HepG2 (cell line): ENCODE data around the gene TEX51. TPM values are rescaled to one million over a fixed set of nuclear protein-coding genes. Genes with fewer than 3 reads are reported as not detected.

Experiments used
- ATAC-seq: fragments of 200-7000 bp; cut with Tn5 transposase; 3 replicates; pipeline ENCODE4 v1.9.1; 2020; ENCODE audit warnings: mild to moderate bottlenecking, moderate library complexity
- BruUV-seq: library from RNA; stranded (reverse); fragments of 400-500 nt; replicated peaks from 2 replicates; lab custom pipeline; 2021; lab: Mats Ljungman, UMichigan
- CTCF ChIA-PET: fragments of 300-600 bp; formaldehyde crosslinking; extraction: SDS; loops from one replicate; lab custom pipeline; 2021; ENCODE audit warnings: low total read pairs, inconsistent platforms, low intra/inter-chr PET ratio; lab: Yijun Ruan, JAX
- POLR2A ChIA-PET: fragments of 350-600 bp; sonication (Branson Sonifier 250); formaldehyde crosslinking; loops from one replicate; lab custom pipeline; 2020; ENCODE audit warnings: antibody characterized with exemption, inconsistent platforms; lab: Yijun Ruan, JAX
- DNase-seq: peaks from one replicate; pipeline ENCODE4 v3.0.0-alpha.2; 2015; ENCODE audit warnings: low spot score
- FAIRE-seq: peaks from 3 replicates; lab custom pipeline; 2011; peaks lifted over from hg19 to GRCh38; lab: Jason Lieb, UNC
- H2AFZ ChIP-seq: one replicate; pipeline ENCODE4 v1.6.1; 2011; ENCODE audit warnings: low read length, inconsistent platforms
- H3K27ac ChIP-seq: fragments of 300-600 bp; 3 replicates; pipeline ENCODE4 v1.8.0; 2011; ENCODE audit warnings: mixed run types, mild to moderate bottlenecking, mixed read lengths, low read length, inconsistent platforms; ENCODE audit not compliant: insufficient read depth; ENCODE audit errors: extremely low read length
- H3K27me3 ChIP-seq, 2 experiments: fragments of 200-600 bp in 1 of 2; 2 replicates in 1 of 2; 3 replicates in 1 of 2; pipeline versions ENCODE4 v1.6.0 to v1.8.0; 2011; ENCODE audit warnings: low read length in 2 of 2, mild to moderate bottlenecking in 2 of 2, moderate library complexity in 2 of 2, inconsistent platforms in 1 of 2; ENCODE audit not compliant: insufficient read depth in 2 of 2, control insufficient read depth in 1 of 2
- H3K36me3 ChIP-seq, 2 experiments: fragments of 200-600 bp in 1 of 2; replicated peaks in 1 of 2; 2 replicates in 1 of 2; 3 replicates in 1 of 2; pipeline versions ENCODE4 v1.5.1 to v1.8.0; 2011; ENCODE audit warnings: low read length in 2 of 2, inconsistent platforms in 1 of 2; ENCODE audit not compliant: insufficient read depth in 2 of 2, control insufficient read depth in 1 of 2
- H3K4me1 ChIP-seq: 2 replicates; pipeline ENCODE4 v1.5.1; 2012; ENCODE audit warnings: low read length, inconsistent platforms; ENCODE audit not compliant: insufficient read depth
- H3K4me2 ChIP-seq: 2 replicates; pipeline ENCODE4 v1.6.0; 2011; ENCODE audit warnings: low read depth, low read length, inconsistent platforms
- H3K4me3 ChIP-seq, 3 experiments: fragments of 200-600 bp in 1 of 3; sonication (generic), shearing (Covaris generic) in 1 of 3; replicated peaks in 1 of 3; 2 replicates each; pipeline ENCODE4 v1.5.1; 2011 to 2016; ENCODE audit warnings: low read length in 3 of 3, inconsistent platforms in 2 of 3, low read depth in 2 of 3, mild to moderate bottlenecking in 2 of 3, control low read depth in 1 of 3, mixed read lengths in 1 of 3; ENCODE audit not compliant: insufficient read depth in 1 of 3
- H3K79me2 ChIP-seq: one replicate; pipeline ENCODE4 v1.6.1; 2011; ENCODE audit warnings: low read length, inconsistent platforms; ENCODE audit not compliant: insufficient read depth
- H3K9ac ChIP-seq: 2 replicates; pipeline ENCODE4 v1.6.0; 2011; ENCODE audit warnings: mild to moderate bottlenecking, low read depth, low read length, inconsistent platforms; ENCODE audit not compliant: insufficient read depth
- H3K9me3 ChIP-seq: 2 replicates; pipeline ENCODE4 v1.5.1; 2012; ENCODE audit warnings: mild to moderate bottlenecking, low read length
- H4K20me1 ChIP-seq: 2 replicates; pipeline ENCODE4 v1.6.0; 2011; ENCODE audit warnings: inconsistent platforms, mild to moderate bottlenecking, low read length, moderate library complexity; ENCODE audit not compliant: insufficient read depth
- LCORL ChIP-seq, 2 experiments: fragments of 450-650 bp in 1 of 2; sonication (generic) in 1 of 2; formaldehyde crosslinking in 1 of 2; IDR thresholded peaks; 2 replicates each; pipeline versions ENCODE4 v1.5.0 to v1.6.1; 2017 to 2020; ENCODE audit warnings: antibody characterized with exemption in 1 of 2, missing genetic modification reagents in 1 of 2
- PRPF4 ChIP-seq: fragments of 200-400 bp; formaldehyde crosslinking; IDR thresholded peaks from 2 replicates; pipeline ENCODE4 v1.6.1; 2016; ENCODE audit warnings: low read length, low read depth; ENCODE audit not compliant: poor library complexity, severe bottlenecking
- ZNF124 ChIP-seq: sonication (generic); formaldehyde crosslinking; IDR thresholded peaks from 2 replicates; pipeline ENCODE4 v1.4.0; 2020; ENCODE audit warnings: missing genetic modification reagents
- ZNF879 ChIP-seq: sonication (generic); formaldehyde crosslinking; IDR thresholded peaks from 2 replicates; pipeline ENCODE4 v1.8.1; 2023; ENCODE audit warnings: missing genetic modification reagents
- WGBS: methylation state at CpG from one replicate; pipeline ENCODE4 v1.1.6; 2017; ENCODE audit warnings: low lambda C conversion rate; 5-methylcytosine and 5-hydroxymethylcytosine counted together
- in situ Hi-C: cut with HindIII; loops from 2 replicates; pipeline ENCODE4 v1.10.0; 2017; ENCODE audit warnings: low pct_unique_long_range_greater_than_20kb; ENCODE audit not compliant: extremely low pct_ligation_motif_present
- intact Hi-C: fragments of 100-400 bp; cut with micrococcal nuclease; formaldehyde crosslinking; loops from one replicate; pipeline ENCODE4 v1.10.0; 2022; ENCODE audit not compliant: unreplicated experiment
- polyA plus RNA-seq, 8 experiments: library from polyadenylated mRNA; depleted of rRNA in 3 of 8; stranded (reverse) in 7 of 8; unstranded in 1 of 8; fragments of >200 nt; fragmentation: Illumina TruSeq in 4 of 8; extraction: Trizol in 4 of 8; gene quantifications; 2 replicates each; pipeline versions ENCODE4 v1.2.1 to v1.2.3, GENCODE V29; 2011 to 2016; ENCODE audit warnings: low read depth in 4 of 8, missing spikeins in 1 of 8, mixed read lengths in 1 of 8; ENCODE audit not compliant: insufficient read depth in 1 of 8
- total RNA-seq, 5 experiments: library from RNA; depleted of rRNA; stranded (reverse); fragments of >200 nt; fragmentation: Illumina TruSeq; extraction: Trizol; gene quantifications; 2 replicates each; pipeline ENCODE4 v1.2.3, GENCODE V29; 2016; ENCODE audit warnings: low read depth in 1 of 5

The TEX51 gene
- total and polyA plus RNA-seq, 2 of the 13 experiments (the other 11 are each of a cell fraction or from before 2014, with no cell fraction given): not detected

DNA sequence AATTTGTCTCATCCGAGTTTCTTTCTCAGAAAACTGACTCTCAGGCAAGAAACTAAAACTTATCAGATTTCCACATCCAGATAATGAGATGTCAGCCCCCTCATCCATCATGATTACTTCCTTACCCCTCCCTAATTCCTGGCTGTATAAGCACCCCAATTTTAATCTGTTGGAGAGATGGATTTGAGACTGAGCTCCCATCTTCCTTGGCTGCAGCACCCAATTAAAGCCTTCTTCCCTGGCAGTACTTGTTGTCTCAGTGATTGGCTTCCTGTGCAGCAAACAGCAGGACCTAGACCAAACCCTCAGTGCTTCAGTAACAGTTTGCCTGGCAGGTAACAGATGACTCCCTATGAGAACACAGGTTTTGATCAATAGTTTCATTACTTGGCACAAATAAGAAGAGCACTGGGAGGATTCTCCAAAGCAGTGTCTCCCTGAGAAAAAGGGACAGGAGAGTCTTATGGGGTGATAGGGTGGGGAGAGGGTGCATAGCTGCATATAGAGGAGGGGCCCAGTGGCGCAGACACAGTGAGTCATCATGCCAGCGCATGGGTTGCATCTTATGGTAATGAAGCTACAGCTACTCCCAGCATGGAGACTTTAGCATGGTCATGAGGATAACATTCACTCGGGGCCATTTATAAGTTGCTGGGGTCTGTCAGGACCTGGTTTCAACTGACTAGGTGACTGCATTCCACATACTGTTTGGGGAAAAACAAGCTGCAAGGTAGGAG, 45.1 kb downstream of the TEX51 start:
- no peak overlapping the region for H3K9ac ChIP-seq
- peak; percentile 99 for TF ChIP-seq ZNF124 (CRISPR knock-in tag)
- no peak for TF ChIP-seq PRPF4
- TF ChIP-seq, all 625 proteins: peak for 1
- ATAC-seq (no peak), FAIRE-seq (no peak), DNase-seq (no peak)
- Histone ChIP-seq H3K4me3 (no peak overlapping the region), H3K4me1 (no peaks in the 10 kb centered on the region; the same call in 1 of the 2 replicates), H3K27me3 (no peaks in the 10 kb centered on the region; a peak in 1 of 5 replicates), H2AFZ (no peak overlapping the region), H3K79me2 (no peaks in the 10 kb centered on the region), H4K20me1 (no peaks in the 10 kb centered on the region), H3K4me2 (no peak overlapping the region), H3K36me3 (no peaks in the 10 kb centered on the region), H3K9me3 (peaks cover 24% of the 10 kb centered on the region), H3K27ac (no peak overlapping the region)
- in situ Hi-C loops: no loop called here
- BruUV-seq: no TSS peak
- intact Hi-C loops: no loop called here
- ChIA-PET CTCF (no interaction called here), POLR2A (no interaction called here)
- WGBS: 23% methylated on average over 4 of the region's 4 CpGs

DNA sequence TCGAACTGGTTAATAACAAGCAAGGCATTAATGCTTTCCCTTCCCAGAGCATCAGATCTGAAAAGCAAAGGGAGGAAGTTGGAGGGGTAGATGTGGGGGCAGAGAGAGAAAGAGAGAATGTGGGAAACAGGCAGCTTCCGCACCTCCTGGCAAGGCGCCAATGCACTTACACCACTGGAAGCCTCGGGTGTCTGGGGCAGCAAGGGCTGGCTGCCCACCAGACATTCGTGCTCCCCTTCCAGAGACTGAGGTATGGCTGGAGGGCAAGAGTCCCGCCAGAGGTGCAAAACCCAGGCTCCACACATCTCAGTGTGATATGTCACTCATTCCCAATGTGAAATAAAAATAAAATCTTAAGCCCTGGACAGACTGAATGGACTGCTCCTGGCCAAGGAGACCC, 46.4 kb downstream of the TEX51 start:
- DNase-seq: no peak
- H3K4me1 ChIP-seq: no peaks in the 10 kb centered on the region; the same call in 1 of the 2 replicates
- BruUV-seq: no TSS peak
- WGBS: 15% methylated on average over 6 of the region's 6 CpGs
- no peaks in the 10 kb centered on the region for H3K79me2 ChIP-seq
- no peaks in the 10 kb centered on the region; a peak in 1 of 5 replicates for H3K27me3 ChIP-seq
- no peak overlapping the region for H3K9ac ChIP-seq
- H3K9me3 ChIP-seq: peaks cover 24% of the 10 kb centered on the region
- no peak overlapping the region for H2AFZ ChIP-seq
- no peak for ATAC-seq
- H3K4me3 ChIP-seq: no peak overlapping the region
- TF ChIP-seq LCORL (IDR thresholded peaks at IDR 0.05) (peak; percentile 64; the same call in 1 of the 2 replicates), LCORL (CRISPR knock-in tag; IDR thresholded peaks at IDR 0.05) (no peak), ZNF879 (CRISPR knock-in tag) (no peak)
- CTCF ChIA-PET: no interaction called here
- H4K20me1 ChIP-seq: no peaks in the 10 kb centered on the region
- no peak for FAIRE-seq
- in situ Hi-C loops: no loop called here
- intact Hi-C loops: no loop called here
- H3K4me2 ChIP-seq: no peak overlapping the region
- H3K36me3 ChIP-seq: no peaks in the 10 kb centered on the region
- H3K27ac ChIP-seq: no peak overlapping the region
- POLR2A ChIA-PET: no interaction called here
